Neural cell (in vitro differentiated cells): ENCODE results near the gene NRG3. TPM values are rescaled to one million over a fixed set of nuclear protein-coding genes. Genes with fewer than 3 reads are reported as not detected.

ENCODE experiments used
- H2AFZ ChIP-seq: fragments of 200-600, 300-800 bp; sonication (generic), shearing (Covaris generic); 2 replicates; pipeline ENCODE4 v1.6.0; 2014; ENCODE audit warnings: low read depth, mild to moderate bottlenecking, antibody characterized with exemption, low read length, moderate library complexity
- H3F3A ChIP-seq: fragments of 200-600 bp; shearing (Covaris generic); 2 replicates; pipeline ENCODE4 v1.6.1; 2016; ENCODE audit warnings: mild to moderate bottlenecking, moderate library complexity, mixed read lengths, antibody characterized with exemption, low read length; ENCODE audit not compliant: insufficient read depth, poor library complexity, severe bottlenecking
- H3K27ac ChIP-seq: fragments of 200-600, 300-800 bp; sonication (generic), shearing (Covaris generic); 2 replicates; pipeline ENCODE4 v1.5.1; 2014; ENCODE audit warnings: mild to moderate bottlenecking, low read length, moderate library complexity
- H3K27me3 ChIP-seq: fragments of 300-800, 200-600 bp; sonication (generic), shearing (Covaris generic); 2 replicates; pipeline ENCODE4 v1.6.0; 2014; ENCODE audit warnings: mild to moderate bottlenecking, low read depth, low read length, moderate library complexity; ENCODE audit not compliant: insufficient read depth
- H3K36me3 ChIP-seq: fragments of 300-800, 200-600 bp; sonication (generic), shearing (Covaris generic); 2 replicates; pipeline ENCODE4 v1.5.1; 2014; ENCODE audit warnings: mild to moderate bottlenecking, antibody characterized with exemption, low read length, moderate library complexity; ENCODE audit not compliant: insufficient read depth
- H3K4me2 ChIP-seq: fragments of 300-800, 200-600 bp; sonication (generic), shearing (Covaris generic); 2 replicates; pipeline ENCODE4 v1.6.0; 2014; ENCODE audit warnings: mild to moderate bottlenecking, low read length
- H3K4me3 ChIP-seq: fragments of 300-800, 200-600 bp; sonication (generic), shearing (Covaris generic); 2 replicates; pipeline ENCODE4 v1.5.1; 2014; ENCODE audit warnings: mild to moderate bottlenecking, low read length, moderate library complexity
- H3K79me2 ChIP-seq: fragments of 200-600 bp; shearing (Covaris generic); replicated peaks from 2 replicates; pipeline ENCODE4 v1.6.0; 2014; ENCODE audit warnings: mild to moderate bottlenecking, low read length, moderate library complexity; ENCODE audit not compliant: insufficient read depth
- H3K9ac ChIP-seq: fragments of 300-800, 200-600 bp; sonication (generic), shearing (Covaris generic); 2 replicates; pipeline ENCODE4 v1.6.1; 2016; ENCODE audit warnings: mild to moderate bottlenecking, low read length, mixed read lengths
- H3K9me2 ChIP-seq: fragments of 200-600 bp; shearing (Covaris generic); 2 replicates; pipeline ENCODE4 v1.6.1; 2016; ENCODE audit warnings: mild to moderate bottlenecking, low read length, mixed read lengths; ENCODE audit not compliant: insufficient read depth
- H3K9me3 ChIP-seq: fragments of 200-600, 300-800 bp; sonication (generic), shearing (Covaris generic); 2 replicates; pipeline ENCODE4 v1.6.1; 2016; ENCODE audit warnings: mild to moderate bottlenecking, mixed run types, low read length, moderate library complexity, mixed read lengths
- H4K20me1 ChIP-seq: fragments of 200-600 bp; shearing (Covaris generic); 2 replicates; pipeline ENCODE4 v1.6.1; 2016; ENCODE audit warnings: mild to moderate bottlenecking, mixed run types; ENCODE audit not compliant: insufficient read depth
- CTCF ChIP-seq: fragments of 450-650 bp; IDR thresholded peaks from 2 replicates; pipeline ENCODE4 v1.5.1; 2014; ENCODE audit warnings: antibody characterized with exemption, mild to moderate bottlenecking, moderate library complexity; ENCODE audit not compliant: poor library complexity, severe bottlenecking
- EP300 ChIP-seq: fragments of 450-650 bp; conservative IDR thresholded peaks from 2 replicates; pipeline ENCODE4 v1.6.1; 2014; ENCODE audit warnings: antibody characterized with exemption, mild to moderate bottlenecking, moderate library complexity; ENCODE audit not compliant: poor library complexity, severe bottlenecking
- EZH2 ChIP-seq: fragments of 200-600, 300-800 bp; shearing (Covaris generic), sonication (generic); IDR thresholded peaks from 2 replicates; pipeline ENCODE4 v1.6.1; 2014; ENCODE audit warnings: antibody characterized with exemption, low read length, borderline replicate concordance, mild to moderate bottlenecking; ENCODE audit not compliant: insufficient read depth, poor library complexity, severe bottlenecking
- MXI1 ChIP-seq: fragments of 450-650 bp; conservative IDR thresholded peaks from 2 replicates; pipeline ENCODE4 v1.6.1; 2014; ENCODE audit warnings: antibody characterized with exemption, mild to moderate bottlenecking; ENCODE audit not compliant: poor library complexity, severe bottlenecking
- POLR2AphosphoS5 ChIP-seq: IDR thresholded peaks from 2 replicates; pipeline ENCODE4 v1.6.1; 2012
- RAD21 ChIP-seq: fragments of 450-650 bp; conservative IDR thresholded peaks from 2 replicates; pipeline ENCODE4 v1.6.1; 2014; ENCODE audit warnings: antibody characterized with exemption, mild to moderate bottlenecking, moderate library complexity
- REST ChIP-seq: IDR thresholded peaks from 2 replicates; pipeline ENCODE4 v1.6.1; 2012; ENCODE audit warnings: borderline replicate concordance
- SMC3 ChIP-seq: fragments of 450-650 bp; conservative IDR thresholded peaks from 2 replicates; pipeline ENCODE4 v1.6.1; 2014; ENCODE audit warnings: antibody characterized with exemption, mild to moderate bottlenecking, moderate library complexity; ENCODE audit not compliant: poor library complexity
- TAF1 ChIP-seq: IDR thresholded peaks from 2 replicates; pipeline ENCODE4 v1.6.1; 2012; ENCODE audit warnings: low read depth
- polyA plus RNA-seq: library from polyadenylated mRNA; depleted of rRNA; stranded (reverse); fragments of >200 nt; gene quantifications from 2 replicates; pipeline ENCODE4 v1.2.3, GENCODE V29; 2014
- small RNA-seq, 3 experiments: library from RNA; depleted of rRNA; stranded (forward); fragments of <200 nt; gene quantifications; one replicate each; pipeline ENCODE3, GENCODE V24; 2012

Gene NRG3
- polyA plus RNA-seq, 1 donor from 2014 or later = 14.0 TPM

- Histone ChIP-seq H3K4me3 (no peak overlapping the region), H3K9me2 (no peaks in the 10 kb centered on the region), H3K36me3 (no peaks in the 10 kb centered on the region), H3F3A (no peaks in the 10 kb centered on the region), H4K20me1 (no peaks in the 10 kb centered on the region), H3K79me2 (no peaks in the 10 kb centered on the region), H3K4me2 (no peak overlapping the region), H3K9ac (no peak overlapping the region), H2AFZ (no peak overlapping the region), H3K27me3 (no peaks in the 10 kb centered on the region), H3K9me3 (no peaks in the 10 kb centered on the region), H3K27ac (no peak overlapping the region)
- no peak for TF ChIP-seq POLR2AphosphoS5
- TF ChIP-seq CTCF = no peak
- no peak for TF ChIP-seq RAD21
- no peak for TF ChIP-seq EP300
- no peak for TF ChIP-seq REST
- TF ChIP-seq SMC3 = no peak
- TF ChIP-seq EZH2 = no peak
- TF ChIP-seq TAF1 = no peak
- no peak for TF ChIP-seq MXI1
These were observed 1148.7 kb downstream of the NRG3 start for GRCh38 chr10:83023662-83024061.

Small RNAs within 50 kb of the gene (small RNA-seq; reads per million reads assigned to genes)
- gene RNU6-441P = 0 reads per million in 3 experiments
